ENCODE data around the gene ZNF22. TPM values are rescaled to one million over a fixed set of nuclear protein-coding genes. Genes with fewer than 3 reads are reported as not detected.

Gene ZNF22
- total and polyA plus RNA-seq, 2 experiments from 2014 or later, result 22.1 to 31.3 TPM

GRCh38 chr10:44977287-44978212 lies 23.2 kb upstream of the ZNF22 start:
- H3K27ac ChIP-seq, result peak overlapping the region; percentile 96
- peak overlapping the region; percentile 26 for H3K4me3 ChIP-seq
- H3K4me1 ChIP-seq (ENCODE audit: low read depth), result peaks cover 71% of the 10 kb centered on the region

DNA sequence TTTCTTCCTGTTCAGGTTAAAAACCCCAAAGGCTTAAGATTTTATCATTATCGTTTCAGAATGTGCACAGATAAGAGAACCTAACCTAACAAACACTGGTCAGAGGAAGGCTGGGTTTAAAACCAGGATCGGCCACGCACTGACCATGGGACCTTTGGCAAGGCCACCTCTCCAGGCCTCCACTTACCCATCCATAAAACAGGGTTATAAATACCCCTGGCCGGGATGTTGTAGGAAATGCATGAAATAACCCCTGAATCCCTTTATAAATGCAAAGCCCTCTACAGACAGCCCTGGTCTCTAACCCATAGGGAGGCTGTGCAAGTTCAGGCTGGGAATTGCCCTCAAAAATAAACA lies 22.5 kb upstream of the ZNF22 start:
- no peaks in the 10 kb centered on the region for H3K27me3 ChIP-seq
- H3K4me3 ChIP-seq, result peak overlapping the region; percentile 26
- no peaks in the 10 kb centered on the region for H3K9me3 ChIP-seq (ENCODE audit: low read depth)
- no peak for TF ChIP-seq CTCF (IDR thresholded peaks at IDR 0.05; ENCODE audit: low read depth, low read length)
- peaks cover 71% of the 10 kb centered on the region for H3K4me1 ChIP-seq (ENCODE audit: low read depth)
- H3K27ac ChIP-seq, result peak overlapping the region; percentile 91
- no peak for DNase-seq (ENCODE audit: low read depth in 1 of 2, low spot score in 1 of 2)
- no peaks in the 10 kb centered on the region for H3K36me3 ChIP-seq

More at GRCh38 chr10:44977287-44978212, 23.2 kb upstream of the ZNF22 start:
- DNase-seq (ENCODE audit: low read depth in 1 of 2, low spot score in 1 of 2), result no peak
- no peak for TF ChIP-seq CTCF (IDR thresholded peaks at IDR 0.05; ENCODE audit: low read depth, low read length)
- Histone ChIP-seq H3K27me3 (no peaks in the 10 kb centered on the region), H3K36me3 (no peaks in the 10 kb centered on the region), H3K9me3 (ENCODE audit: low read depth) (no peaks in the 10 kb centered on the region)

GRCh38 chr10:44978570-44979280 lies 22.0 kb upstream of the ZNF22 start, which contains the start of gene DEPP1:
Gene DEPP1, minus strand, starts transcription at chr10:44978809. Its CDS starts 779 bp downstream, at chr10:44978030.
- peaks cover 66% of the 10 kb centered on the region for H3K4me1 ChIP-seq (ENCODE audit: low read depth)
- peak; percentile 95 to 96 for DNase-seq (ENCODE audit: low read depth in 1 of 2, low spot score in 1 of 2)
- peak within 1 kb of the TSS; percentile 26 for H3K4me3 ChIP-seq
- H3K36me3 ChIP-seq, result no peaks in the 10 kb centered on the region
- peak; percentile 14 for TF ChIP-seq CTCF (IDR thresholded peaks at IDR 0.05; ENCODE audit: low read depth, low read length)
- no peaks in the 10 kb centered on the region for H3K9me3 ChIP-seq (ENCODE audit: low read depth)
- H3K27ac ChIP-seq, result peak within 1 kb of the TSS; percentile 91
- H3K27me3 ChIP-seq, result no peaks in the 10 kb centered on the region

DNA sequence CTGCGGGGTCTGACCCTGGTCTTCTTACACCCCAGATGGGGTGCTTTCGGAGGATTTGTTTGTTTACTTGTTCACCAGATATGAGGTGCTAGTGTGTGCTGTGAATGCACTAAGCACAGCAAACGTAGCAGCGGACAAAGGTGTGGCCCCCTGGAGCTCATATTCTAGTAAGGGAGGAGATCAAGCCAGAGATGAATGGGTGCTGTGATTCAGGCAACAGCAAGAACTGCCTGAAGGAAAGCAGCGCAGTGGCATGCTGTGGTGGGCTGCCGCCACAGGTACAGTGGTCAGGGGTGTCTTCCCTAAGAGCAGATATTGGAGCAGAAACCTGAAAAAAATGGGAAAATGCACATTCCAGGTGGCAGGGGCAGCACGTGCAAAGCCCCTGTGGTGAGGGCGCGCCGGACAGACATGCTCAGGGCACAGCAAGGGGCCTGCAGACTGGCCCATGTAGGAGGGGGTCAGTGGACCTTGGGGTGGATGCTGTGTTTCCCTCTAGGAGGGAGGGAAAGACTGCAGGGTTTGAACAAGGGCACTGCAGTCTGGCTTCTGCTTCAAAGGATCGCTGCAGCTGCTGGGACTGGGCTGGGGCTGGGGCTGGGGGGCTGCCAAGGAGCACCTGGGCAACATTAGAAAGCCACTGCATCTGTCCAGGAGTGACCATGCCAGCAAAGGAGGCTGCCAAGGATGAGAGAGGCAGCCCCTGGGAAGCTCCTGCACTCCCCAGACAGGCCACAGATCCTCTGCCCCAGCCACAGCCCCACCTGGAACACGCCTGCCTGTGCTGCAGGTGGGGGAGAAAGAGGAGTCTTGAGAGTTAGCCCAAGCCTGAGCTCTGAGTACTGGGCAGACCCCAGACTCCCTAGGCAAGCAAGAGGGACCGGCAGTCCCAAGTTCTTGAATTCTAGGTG lies 21.2 kb upstream of the ZNF22 start:
- Histone ChIP-seq H3K36me3 (no peaks in the 10 kb centered on the region), H3K4me1 (ENCODE audit: low read depth) (peaks cover 60% of the 10 kb centered on the region), H3K4me3 (no peak overlapping the region), H3K27ac (peak overlapping the region; percentile 91), H3K27me3 (no peaks in the 10 kb centered on the region), H3K9me3 (ENCODE audit: low read depth) (no peaks in the 10 kb centered on the region)
- no peak for TF ChIP-seq CTCF (IDR thresholded peaks at IDR 0.05; ENCODE audit: low read depth, low read length)
- DNase-seq (ENCODE audit: low read depth in 1 of 2, low spot score in 1 of 2), result no peak
